ENCODE measurements around the gene SPNS2. TPM values are rescaled to one million over a fixed set of nuclear protein-coding genes. Genes with fewer than 3 reads are reported as not detected.

SPNS2 gene
- total and polyA plus RNA-seq, 2 of the 8 experiments (the other 6 are each of a cell fraction or from before 2014, with no cell fraction given), result 1.2 to 1.5 TPM

GRCh38 chr17:4506892-4507291 is 8.2 kb downstream of the SPNS2 start:
- no peak overlapping the region for H2BK12ac ChIP-seq (ENCODE audit: low read depth, low read length)
- no peak for TF ChIP-seq CBX5 (IDR thresholded peaks at IDR 0.05; ENCODE audit: low read depth, low read length)
- TF ChIP-seq CHD2 (IDR thresholded peaks at IDR 0.05; ENCODE audit: low read length), result no peak
- TF ChIP-seq TEAD4 (IDR thresholded peaks at IDR 0.05; ENCODE audit: low read depth, low read length), result no peak
- DNase-seq (ENCODE audit: low read depth in 1 of 2, low spot score in 2 of 2) (no peak), FAIRE-seq (no peak)
- no peak overlapping the region for H4K91ac ChIP-seq (replicated peaks; ENCODE audit: insufficient read length, low read length)
- no peaks in the 10 kb centered on the region for H3K36me3 ChIP-seq (ENCODE audit: control insufficient read depth in 2 of 4, insufficient read depth in 4 of 4, low read length in 3 of 4)
- CTCF ChIA-PET (ENCODE audit: partially characterized antibody), result interaction anchor here (0.9 to 2.9 kb wide), 5 partner anchors 11 to 86 kb away, joined by 3 to 9 read pairs (median 4); partner anchors contain the start of gene GGT6
- H3K14ac ChIP-seq (ENCODE audit: insufficient read length), result no peak overlapping the region
- no peak overlapping the region for H3K27ac ChIP-seq (ENCODE audit: low read depth, low read length)
- H2AFZ ChIP-seq (ENCODE audit: low read length), result no peak overlapping the region
- H3K4me1 ChIP-seq (replicated peaks in 1 of 4; ENCODE audit: control insufficient read depth in 3 of 4, insufficient read depth in 4 of 4, low read length in 3 of 4), result peaks cover 0 to 3% (median 0%) of the 10 kb centered on the region in 4 experiments; a peak in 1 of 7 replicates
- no peaks in the 10 kb centered on the region for H4K20me1 ChIP-seq (replicated peaks in 1 of 2; ENCODE audit: control insufficient read depth in 1 of 2, insufficient read depth in 2 of 2, low read length in 2 of 2)
- no peaks in the 10 kb centered on the region; the same call in 1 of the 2 replicates for H3K79me1 ChIP-seq (ENCODE audit: low read depth, low read length)
- WGBS, 2 experiments (ENCODE audit: extremely low coverage in 1 of 2, insufficient coverage in 1 of 2, insufficient read length in 1 of 2, insufficient replicate concordance in 2 of 2, low coverage in 1 of 2, low lambda C conversion rate in 2 of 2, missing lambda C conversion rate in 1 of 2), result 91% methylated on average over 8 of the region's 8 CpGs; no CpG with 5 or more reads in 1 of the 2 experiments
- H3K27me3 ChIP-seq (replicated peaks in 1 of 4; ENCODE audit: control insufficient read depth in 3 of 4, extremely low read depth in 1 of 4, insufficient read depth in 3 of 4, low read length in 3 of 4), result no peaks in the 10 kb centered on the region; a peak in 3 of 7 replicates
- H3K56ac ChIP-seq (replicated peaks; ENCODE audit: insufficient read length, low read depth, low read length), result no peak overlapping the region
- H3K18ac ChIP-seq (ENCODE audit: extremely low read depth, low read length), result no peak overlapping the region
- no peak overlapping the region for H2BK5ac ChIP-seq (ENCODE audit: low read depth, low read length)
- no peak overlapping the region for H4K5ac ChIP-seq (ENCODE audit: insufficient read length, low read depth, low read length)
- no peak overlapping the region for H3K4me2 ChIP-seq (ENCODE audit: insufficient read depth in 1 of 2, low read depth in 2 of 2, low read length in 2 of 2)
- H3K23ac ChIP-seq (ENCODE audit: insufficient read length), result no peak overlapping the region
- no peaks in the 10 kb centered on the region for H3K79me2 ChIP-seq (ENCODE audit: control insufficient read depth in 1 of 2, insufficient read depth in 2 of 2, low read length in 2 of 2)
- H3K9ac ChIP-seq (replicated peaks in 1 of 4; ENCODE audit: extremely low read depth in 1 of 4, low read depth in 3 of 4, low read length in 3 of 4), result no peak overlapping the region
- no peak overlapping the region for H2AK5ac ChIP-seq (ENCODE audit: low read depth, low read length)
- H4K8ac ChIP-seq (ENCODE audit: extremely low read depth, insufficient read depth, low read length), result no peak overlapping the region
- H2BK15ac ChIP-seq (ENCODE audit: low read length), result no peak overlapping the region
- no peak overlapping the region for H2BK120ac ChIP-seq (replicated peaks; ENCODE audit: low read depth, low read length)
- POLR2A ChIA-PET (ENCODE audit: partially characterized antibody), result interaction anchor here (0.8 kb wide), 1 partner anchor 26 kb away, joined by 4 read pairs; no protein-coding TSS in a partner anchor
- H2BK20ac ChIP-seq (ENCODE audit: low read length), result no peak overlapping the region
- H3K23me2 ChIP-seq (ENCODE audit: low read depth, low read length), result no peaks in the 10 kb centered on the region
- no peaks in the 10 kb centered on the region for H3K9me3 ChIP-seq (ENCODE audit: insufficient read depth in 2 of 2, low read depth in 1 of 2, low read length in 1 of 2)
- no peak overlapping the region for H3K4me3 ChIP-seq (ENCODE audit: extremely low read depth in 1 of 4, insufficient read depth in 2 of 4, low read depth in 3 of 4, low read length in 4 of 4)
- no peak overlapping the region for H3K4ac ChIP-seq (replicated peaks; ENCODE audit: insufficient read length, low read depth, low read length)
